ENCODE results near the gene PDF. TPM values are rescaled to one million over a fixed set of nuclear protein-coding genes. Genes with fewer than 3 reads are reported as not detected.

Gene PDF
- total and polyA plus RNA-seq, 2 of the 13 experiments (the other 11 are each of a cell fraction or from before 2014, with no cell fraction given) = 12.4 to 48.8 TPM

DNA sequence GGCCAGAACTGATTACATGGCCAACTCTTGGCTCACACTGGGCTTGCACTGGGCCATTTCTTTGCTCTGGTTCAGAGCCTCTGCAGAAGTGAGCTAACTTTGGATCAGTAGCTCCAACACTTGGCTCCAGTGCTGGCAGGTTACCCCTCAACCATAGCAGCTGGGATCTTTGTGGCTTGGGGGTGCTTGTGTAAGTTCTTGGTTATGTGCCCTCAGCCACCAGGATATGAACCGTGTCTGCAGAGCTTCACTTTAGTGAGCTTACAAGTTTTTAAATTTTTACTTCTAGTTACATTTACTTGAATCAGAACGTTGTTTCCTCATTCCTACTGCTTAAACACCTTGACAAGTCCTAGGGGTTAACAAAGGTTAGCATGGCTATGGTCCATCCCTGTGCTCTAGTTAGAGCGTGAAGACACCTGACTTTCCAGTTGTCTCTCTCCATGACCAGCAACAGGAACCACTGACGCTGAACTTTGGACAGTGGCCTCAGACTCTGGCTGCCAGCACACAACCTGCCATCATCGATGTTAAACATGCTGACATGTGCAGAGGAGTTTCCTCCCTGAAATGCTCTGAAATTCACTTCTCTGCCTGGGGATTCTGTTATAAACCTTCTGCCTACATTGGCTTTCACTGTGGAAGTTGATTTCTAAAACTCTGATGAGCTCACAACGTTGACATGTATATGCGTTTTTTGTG lies 4.1 kb downstream of the PDF start (continued):
- TF ChIP-seq PAX8 (CRISPR knock-in tag; IDR thresholded peaks at IDR 0.05; ENCODE audit: borderline replicate concordance) = no peak
- no peak for TF ChIP-seq ZNF567 (CRISPR knock-in tag; IDR thresholded peaks at IDR 0.05; ENCODE audit: borderline replicate concordance)
- no peak for TF ChIP-seq NCOA1 (CRISPR knock-in tag; IDR thresholded peaks at IDR 0.05)
- TF ChIP-seq ATF7-NPFF (CRISPR knock-in tag; IDR thresholded peaks at IDR 0.05; ENCODE audit: low read depth) = no peak
- TF ChIP-seq, protein P1, sequence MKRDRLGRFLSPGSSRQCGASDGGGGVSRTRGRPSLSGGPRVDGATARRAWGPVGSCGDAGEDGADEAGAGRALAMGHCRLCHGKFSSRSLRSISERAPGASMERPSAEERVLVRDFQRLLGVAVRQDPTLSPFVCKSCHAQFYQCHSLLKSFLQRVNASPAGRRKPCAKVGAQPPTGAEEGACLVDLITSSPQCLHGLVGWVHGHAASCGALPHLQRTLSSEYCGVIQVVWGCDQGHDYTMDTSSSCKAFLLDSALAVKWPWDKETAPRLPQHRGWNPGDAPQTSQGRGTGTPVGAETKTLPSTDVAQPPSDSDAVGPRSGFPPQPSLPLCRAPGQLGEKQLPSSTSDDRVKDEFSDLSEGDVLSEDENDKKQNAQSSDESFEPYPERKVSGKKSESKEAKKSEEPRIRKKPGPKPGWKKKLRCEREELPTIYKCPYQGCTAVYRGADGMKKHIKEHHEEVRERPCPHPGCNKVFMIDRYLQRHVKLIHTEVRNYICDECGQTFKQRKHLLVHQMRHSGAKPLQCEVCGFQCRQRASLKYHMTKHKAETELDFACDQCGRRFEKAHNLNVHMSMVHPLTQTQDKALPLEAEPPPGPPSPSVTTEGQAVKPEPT (CRISPR knock-in tag; IDR thresholded peaks at IDR 0.05; ENCODE audit: low read depth) = no peak
- no peak for TF ChIP-seq MAZ (IDR thresholded peaks at IDR 0.05; ENCODE audit: borderline replicate concordance, low read depth, low read length)
- TF ChIP-seq MAZ (CRISPR knock-in tag; IDR thresholded peaks at IDR 0.05; ENCODE audit: low read depth) = peak; percentile 51; the same call in 1 of the 2 replicates
- TF ChIP-seq FOXP1 (IDR thresholded peaks at IDR 0.05) = no peak
- peak; percentile 61 for TF ChIP-seq FOXP1 (CRISPR knock-in tag; IDR thresholded peaks at IDR 0.05)
- TF ChIP-seq GFI1 (CRISPR knock-in tag; IDR thresholded peaks at IDR 0.05; ENCODE audit: borderline replicate concordance) = 0 out of 2 replicates have a peak, but pooled peaks have one; percentile 34
- TF ChIP-seq PCBP2 (optimal IDR thresholded peaks at IDR 0.05; ENCODE audit: low read depth, low read length, poor library complexity, severe bottlenecking) = no peak
- TF ChIP-seq TOPORS (CRISPR knock-in tag; IDR thresholded peaks at IDR 0.05) = no peak
- peak; percentile 84 to 94 for TF ChIP-seq MAFK (conservative IDR thresholded peaks at IDR 0.05 in 1 of 2, IDR thresholded peaks at IDR 0.05 in 1 of 2; ENCODE audit: low read length in 2 of 2)
- TF ChIP-seq DMAP1 (CRISPR knock-in tag; IDR thresholded peaks at IDR 0.05) = peak; percentile 88
- no peak for TF ChIP-seq HMGA1 (CRISPR knock-in tag; conservative IDR thresholded peaks at IDR 0.05)
- no peak for TF ChIP-seq GZF1 (CRISPR knock-in tag; IDR thresholded peaks at IDR 0.05)
- TF ChIP-seq ZNF776 (CRISPR knock-in tag; IDR thresholded peaks at IDR 0.05) = no peak
- TF ChIP-seq, protein P2, sequence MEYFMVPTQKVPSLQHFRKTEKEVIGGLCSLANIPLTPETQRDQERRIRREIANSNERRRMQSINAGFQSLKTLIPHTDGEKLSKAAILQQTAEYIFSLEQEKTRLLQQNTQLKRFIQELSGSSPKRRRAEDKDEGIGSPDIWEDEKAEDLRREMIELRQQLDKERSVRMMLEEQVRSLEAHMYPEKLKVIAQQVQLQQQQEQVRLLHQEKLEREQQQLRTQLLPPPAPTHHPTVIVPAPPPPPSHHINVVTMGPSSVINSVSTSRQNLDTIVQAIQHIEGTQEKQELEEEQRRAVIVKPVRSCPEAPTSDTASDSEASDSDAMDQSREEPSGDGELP (IDR thresholded peaks at IDR 0.05; ENCODE audit: borderline replicate concordance, low read depth) = peak; percentile 68; the same call in 1 of the 2 replicates
- TF ChIP-seq KLF9 (CRISPR knock-in tag; IDR thresholded peaks at IDR 0.05; ENCODE audit: low read depth) = no peak
- TF ChIP-seq ZNF101 (CRISPR knock-in tag; IDR thresholded peaks at IDR 0.05; ENCODE audit: borderline replicate concordance, low read depth) = no peak
- no peak for TF ChIP-seq U2AF2 (IDR thresholded peaks at IDR 0.05; ENCODE audit: low read depth, low read length)
- TF ChIP-seq ZNF354B (CRISPR knock-in tag; IDR thresholded peaks at IDR 0.05) = no peak
- TF ChIP-seq, protein P3, sequence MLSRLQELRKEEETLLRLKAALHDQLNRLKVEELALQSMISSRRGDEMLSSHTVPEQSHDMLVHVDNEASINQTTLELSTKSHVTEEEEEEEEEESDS (CRISPR knock-in tag; IDR thresholded peaks at IDR 0.05; ENCODE audit: borderline replicate concordance) = no peak
- TF ChIP-seq, protein P4, sequence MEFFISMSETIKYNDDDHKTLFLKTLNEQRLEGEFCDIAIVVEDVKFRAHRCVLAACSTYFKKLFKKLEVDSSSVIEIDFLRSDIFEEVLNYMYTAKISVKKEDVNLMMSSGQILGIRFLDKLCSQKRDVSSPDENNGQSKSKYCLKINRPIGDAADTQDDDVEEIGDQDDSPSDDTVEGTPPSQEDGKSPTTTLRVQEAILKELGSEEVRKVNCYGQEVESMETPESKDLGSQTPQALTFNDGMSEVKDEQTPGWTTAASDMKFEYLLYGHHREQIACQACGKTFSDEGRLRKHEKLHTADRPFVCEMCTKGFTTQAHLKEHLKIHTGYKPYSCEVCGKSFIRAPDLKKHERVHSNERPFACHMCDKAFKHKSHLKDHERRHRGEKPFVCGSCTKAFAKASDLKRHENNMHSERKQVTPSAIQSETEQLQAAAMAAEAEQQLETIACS (CRISPR knock-in tag; IDR thresholded peaks at IDR 0.05) = no peak
- TF ChIP-seq FOXK2 (IDR thresholded peaks at IDR 0.05) = peak; percentile 84
